KMS-11 (cell line): Measurements from ENCODE around the gene GHSR.

Experiments
- H2AFZ ChIP-seq: fragments of 200-600 bp; sonication (generic); 2 replicates; pipeline ENCODE4 v1.6.1; 2016; ENCODE audit warnings: antibody characterized with exemption, mixed run types, low read depth
- H3K27ac ChIP-seq: fragments of 200-600 bp; sonication (generic); 2 replicates; pipeline ENCODE4 v1.6.1; 2016; ENCODE audit warnings: mild to moderate bottlenecking, mixed run types
- H3K27me3 ChIP-seq: fragments of 200-600 bp; sonication (generic); 2 replicates; pipeline ENCODE4 v1.6.1; 2017; ENCODE audit warnings: mild to moderate bottlenecking, low read depth, mixed run types, moderate library complexity; ENCODE audit not compliant: insufficient read depth
- H3K36me3 ChIP-seq: fragments of 200-600 bp; sonication (generic); 2 replicates; pipeline ENCODE4 v1.6.1; 2017; ENCODE audit warnings: mild to moderate bottlenecking, mixed run types; ENCODE audit not compliant: insufficient read depth
- H3K4me1 ChIP-seq: fragments of 200-600 bp; sonication (generic); 2 replicates; pipeline ENCODE4 v1.6.1; 2016; ENCODE audit warnings: mild to moderate bottlenecking, low read depth, mixed run types; ENCODE audit not compliant: poor library complexity, severe bottlenecking
- H3K4me2 ChIP-seq: fragments of 200-600 bp; sonication (generic); 2 replicates; pipeline ENCODE4 v1.7.0; 2016; ENCODE audit warnings: mild to moderate bottlenecking, mixed run types
- H3K4me3 ChIP-seq: fragments of 200-600 bp; sonication (generic); IDR thresholded peaks from 2 replicates; pipeline ENCODE4 v1.6.1; 2017; ENCODE audit warnings: low read depth, low read length, mixed read lengths; ENCODE audit not compliant: insufficient read depth
- H3K79me2 ChIP-seq: fragments of 200-600 bp; sonication (generic); 2 replicates; pipeline ENCODE4 v1.6.1; 2016; ENCODE audit warnings: low read depth, mixed run types; ENCODE audit not compliant: insufficient read depth
- H3K9ac ChIP-seq: fragments of 200-600 bp; sonication (generic); 2 replicates; pipeline ENCODE4 v1.6.1; 2016; ENCODE audit warnings: mild to moderate bottlenecking, mixed run types
- H4K20me1 ChIP-seq: fragments of 200-600 bp; sonication (generic); 2 replicates; pipeline ENCODE4 v1.6.1; 2016; ENCODE audit warnings: mild to moderate bottlenecking, mixed run types; ENCODE audit not compliant: insufficient read depth
- TF ChIP-seq, protein P1 (sequence below): fragments of 200-600 bp; sonication (generic); conservative IDR thresholded peaks from 2 replicates; pipeline ENCODE4 v1.6.1; 2017; ENCODE audit warnings: low read depth, mild to moderate bottlenecking, antibody characterized with exemption, low read length, moderate library complexity, mixed read lengths

The GHSR gene

DNA sequence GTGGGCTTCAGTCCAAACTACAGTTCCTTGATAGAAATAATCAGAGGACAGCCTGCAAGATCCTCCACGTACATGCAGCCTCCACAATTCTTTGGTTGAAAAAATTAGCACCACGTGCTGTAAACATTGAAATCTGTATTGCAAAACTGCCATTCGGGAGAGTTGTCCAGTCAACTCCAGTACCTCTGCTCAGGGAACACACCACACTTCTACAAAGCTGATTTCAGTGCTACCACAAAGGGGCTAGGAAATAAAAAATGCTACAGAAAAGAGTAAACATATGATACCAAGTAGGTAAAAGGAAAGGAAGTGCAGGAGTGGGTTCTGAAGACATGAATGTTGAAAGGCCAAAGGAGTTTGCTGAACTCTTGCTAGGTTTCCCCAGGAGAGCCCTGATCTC, 40.4 kb downstream of the GHSR start:
- Histone ChIP-seq H2AFZ (no peak overlapping the region), H3K9ac (no peak overlapping the region), H3K79me2 (no peaks in the 10 kb centered on the region), H3K27me3 (no peaks in the 10 kb centered on the region), H4K20me1 (no peaks in the 10 kb centered on the region), H3K4me3 (no peak overlapping the region), H3K36me3 (no peaks in the 10 kb centered on the region), H3K27ac (no peak overlapping the region), H3K4me1 (no peaks in the 10 kb centered on the region), H3K4me2 (no peak overlapping the region)
- TF ChIP-seq, protein P1, sequence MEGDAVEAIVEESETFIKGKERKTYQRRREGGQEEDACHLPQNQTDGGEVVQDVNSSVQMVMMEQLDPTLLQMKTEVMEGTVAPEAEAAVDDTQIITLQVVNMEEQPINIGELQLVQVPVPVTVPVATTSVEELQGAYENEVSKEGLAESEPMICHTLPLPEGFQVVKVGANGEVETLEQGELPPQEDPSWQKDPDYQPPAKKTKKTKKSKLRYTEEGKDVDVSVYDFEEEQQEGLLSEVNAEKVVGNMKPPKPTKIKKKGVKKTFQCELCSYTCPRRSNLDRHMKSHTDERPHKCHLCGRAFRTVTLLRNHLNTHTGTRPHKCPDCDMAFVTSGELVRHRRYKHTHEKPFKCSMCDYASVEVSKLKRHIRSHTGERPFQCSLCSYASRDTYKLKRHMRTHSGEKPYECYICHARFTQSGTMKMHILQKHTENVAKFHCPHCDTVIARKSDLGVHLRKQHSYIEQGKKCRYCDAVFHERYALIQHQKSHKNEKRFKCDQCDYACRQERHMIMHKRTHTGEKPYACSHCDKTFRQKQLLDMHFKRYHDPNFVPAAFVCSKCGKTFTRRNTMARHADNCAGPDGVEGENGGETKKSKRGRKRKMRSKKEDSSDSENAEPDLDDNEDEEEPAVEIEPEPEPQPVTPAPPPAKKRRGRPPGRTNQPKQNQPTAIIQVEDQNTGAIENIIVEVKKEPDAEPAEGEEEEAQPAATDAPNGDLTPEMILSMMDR = no peak

DNA sequence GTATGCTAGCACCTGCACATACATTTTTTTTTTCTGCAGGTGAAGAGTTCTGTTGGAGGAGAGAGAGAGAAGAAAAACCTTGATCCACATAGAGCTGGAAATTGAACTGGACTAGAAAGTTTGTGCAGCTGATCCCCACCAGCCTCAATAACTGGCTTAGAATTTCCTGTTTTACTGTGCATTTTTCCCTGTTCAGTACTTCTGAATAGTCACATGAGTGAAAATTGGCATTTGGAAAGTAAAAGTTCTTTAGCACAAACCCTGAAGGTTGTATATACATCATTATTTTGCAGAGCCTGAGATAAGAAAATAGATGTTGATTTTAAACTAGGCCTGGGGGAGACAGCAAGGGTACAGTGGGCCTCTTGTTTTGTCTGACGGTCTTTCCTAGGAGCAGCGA, 42.3 kb downstream of the GHSR start:
- TF ChIP-seq, protein P1 = no peak
- H3K27me3 ChIP-seq = no peaks in the 10 kb centered on the region
- H3K9ac ChIP-seq = no peak overlapping the region
- H4K20me1 ChIP-seq = no peaks in the 10 kb centered on the region
- H3K27ac ChIP-seq = no peak overlapping the region
- H3K79me2 ChIP-seq = no peaks in the 10 kb centered on the region
- H3K4me2 ChIP-seq = no peak overlapping the region
- H3K36me3 ChIP-seq = no peaks in the 10 kb centered on the region
- no peak overlapping the region for H3K4me3 ChIP-seq
- peaks cover 16% of the 10 kb centered on the region for H3K4me1 ChIP-seq
- H2AFZ ChIP-seq = no peak overlapping the region

DNA sequence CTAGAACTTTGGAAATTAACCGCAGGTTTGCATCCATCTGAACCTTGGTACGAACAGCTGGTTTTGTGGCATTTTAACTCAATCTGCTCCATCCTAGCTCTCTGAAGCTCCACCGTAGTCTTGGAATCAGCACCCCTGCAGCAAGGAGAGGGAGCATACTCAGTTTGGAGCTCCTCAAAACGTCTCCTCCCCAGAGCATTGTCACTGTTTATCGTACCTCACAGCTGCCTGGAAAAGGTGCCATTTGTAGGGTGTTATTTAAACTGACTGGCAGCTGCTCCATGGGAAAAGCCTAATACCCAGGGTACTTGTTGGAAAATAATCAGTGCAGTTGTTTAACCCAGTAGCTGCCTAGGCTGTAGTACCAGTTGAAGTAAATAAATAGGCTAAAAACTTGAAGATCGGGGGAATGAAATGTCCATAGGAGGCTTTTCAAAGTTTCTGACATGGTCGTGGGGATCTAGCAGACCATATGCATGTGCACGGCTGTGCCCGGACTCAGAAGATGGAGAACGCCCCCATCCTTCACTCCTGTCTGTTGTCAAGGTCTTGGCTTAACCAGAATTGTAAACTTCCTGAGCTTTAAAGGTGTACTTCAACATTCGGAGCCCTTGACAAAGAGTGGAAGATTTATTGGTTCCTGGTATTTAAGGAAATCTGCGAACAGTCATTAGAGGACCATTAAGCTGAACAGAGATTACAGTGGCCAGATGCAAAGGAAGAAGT, 43.9 kb downstream of the GHSR start:
- H3K4me1 ChIP-seq = peaks cover 16% of the 10 kb centered on the region
- no peaks in the 10 kb centered on the region for H3K36me3 ChIP-seq
- H3K79me2 ChIP-seq = no peaks in the 10 kb centered on the region
- H3K4me2 ChIP-seq = no peak overlapping the region
- H4K20me1 ChIP-seq = no peaks in the 10 kb centered on the region
- no peaks in the 10 kb centered on the region for H3K27me3 ChIP-seq
- TF ChIP-seq, protein P1 = no peak
- no peak overlapping the region for H3K4me3 ChIP-seq
- no peak overlapping the region for H3K27ac ChIP-seq
- H3K9ac ChIP-seq = no peak overlapping the region
- H2AFZ ChIP-seq = no peak overlapping the region

DNA sequence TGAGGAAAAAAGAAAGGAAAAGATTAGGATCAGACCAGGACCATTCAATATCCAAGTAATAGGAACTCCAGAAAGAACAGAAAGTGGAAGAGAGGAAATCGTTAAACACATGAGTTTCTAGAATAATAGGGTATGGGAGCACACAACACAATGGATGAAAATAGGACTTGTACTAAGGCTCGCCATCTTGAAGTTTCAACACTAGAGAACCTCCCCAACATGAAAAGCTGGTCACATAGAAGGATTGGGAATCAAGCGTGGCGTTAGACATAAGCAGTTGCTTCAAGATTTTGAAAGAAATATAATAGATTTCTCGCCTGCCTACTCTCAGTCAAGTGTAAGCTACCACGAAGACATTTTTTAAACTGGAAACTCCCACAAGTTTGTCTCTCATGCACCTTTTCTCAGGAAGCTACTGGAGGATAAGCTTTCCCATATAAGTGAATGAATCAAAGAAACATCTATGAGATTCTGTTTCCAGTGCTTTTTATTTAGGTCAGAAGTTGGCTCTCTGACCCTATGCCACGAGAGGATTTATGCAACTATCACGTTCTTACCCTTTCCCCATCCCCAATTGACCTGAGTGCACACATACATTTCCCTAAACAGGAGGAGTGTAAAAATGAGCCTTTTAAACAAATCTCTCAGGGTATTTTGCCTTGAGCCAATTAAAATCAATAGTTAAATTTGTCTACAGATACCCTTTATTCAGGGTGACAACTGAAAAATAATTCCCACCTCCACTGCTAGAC, 45.2 kb downstream of the GHSR start:
- TF ChIP-seq, protein P1 = no peak
- Histone ChIP-seq H3K4me2 (no peak overlapping the region), H3K79me2 (no peaks in the 10 kb centered on the region), H3K27me3 (no peaks in the 10 kb centered on the region), H3K27ac (no peak overlapping the region), H3K4me1 (peaks cover 16% of the 10 kb centered on the region), H3K9ac (no peak overlapping the region), H2AFZ (no peak overlapping the region), H3K4me3 (no peak overlapping the region), H3K36me3 (no peaks in the 10 kb centered on the region), H4K20me1 (no peaks in the 10 kb centered on the region)
